Gastroesophageal sphincter (tissue), 4 donors: Measurements from ENCODE around the gene ABHD6. TPM values are rescaled to one million over a fixed set of nuclear protein-coding genes. Genes with fewer than 3 reads are reported as not detected.

Experiments
- ATAC-seq: fragments of 150-250 bp; one replicate; pipeline ENCODE4 v1.9.1; 2016; ENCODE audit warnings: mild to moderate bottlenecking, moderate library complexity
- H3K27ac ChIP-seq, 4 donors: fragments of 200-600 bp; sonication (generic) in 3 of 4; 1 replicate in 3 of 4; 2 replicates in 1 of 4; pipeline ENCODE4 v1.5.1; 2016 to 2019
- H3K27me3 ChIP-seq: fragments of 200-600 bp; sonication (generic); one replicate; pipeline ENCODE4 v1.5.1; 2019
- H3K36me3 ChIP-seq, 2 donors: fragments of 200-600 bp; sonication (generic); one replicate each; pipeline ENCODE4 v1.5.1; 2019; ENCODE audit warnings: control low read depth in 1 of 2
- H3K4me1 ChIP-seq, 3 donors: fragments of 200-600 bp; sonication (generic); 1 replicate in 2 of 3; 2 replicates in 1 of 3; pipeline ENCODE4 v1.5.1; 2016 to 2019; ENCODE audit warnings: control low read depth in 2 of 3
- H3K4me3 ChIP-seq, 2 donors: fragments of 200-600 bp; sonication (generic); one replicate each; pipeline ENCODE4 v1.5.1; 2019; ENCODE audit warnings: mild to moderate bottlenecking in 1 of 2, moderate library complexity in 1 of 2
- H3K9me3 ChIP-seq, 3 donors: fragments of 200-600 bp; sonication (generic); one replicate each; pipeline ENCODE4 v1.5.1; 2017 to 2019; ENCODE audit warnings: control low read depth in 2 of 3
- CTCF ChIP-seq, 4 experiments: fragments of 200-600 bp in 2 of 4; fragments of 450-650 bp in 2 of 4; sonication (generic) in 1 of 4; IDR thresholded peaks; one replicate each; pipeline ENCODE4 v1.5.1; 2017 to 2019; ENCODE audit warnings: antibody characterized with exemption in 4 of 4, mild to moderate bottlenecking in 2 of 4, moderate library complexity in 2 of 4
- EP300 ChIP-seq: sonication (generic); formaldehyde crosslinking; IDR thresholded peaks from one replicate; pipeline ENCODE4 v1.6.1; 2017; ENCODE audit warnings: antibody characterized with exemption, mild to moderate bottlenecking
- POLR2A ChIP-seq, 2 donors: fragments of 450-650 bp; IDR thresholded peaks; one replicate each; pipeline ENCODE4 v1.6.1; 2017; ENCODE audit warnings: antibody characterized with exemption in 2 of 2, mild to moderate bottlenecking in 2 of 2, moderate library complexity in 1 of 2
- POLR2AphosphoS5 ChIP-seq: sonication (generic); formaldehyde crosslinking; IDR thresholded peaks from one replicate; pipeline ENCODE4 v1.6.1; 2017; ENCODE audit warnings: antibody characterized with exemption
- WGBS, 2 donors: methylation state at CpG; one replicate each; pipeline ENCODE4 v1.1.5; 2018; ENCODE audit warnings: low coverage in 1 of 2; 5-methylcytosine and 5-hydroxymethylcytosine counted together
- total RNA-seq, 4 donors: library from RNA; depleted of rRNA; stranded (reverse); fragments of >200 nt; gene quantifications; one replicate each; pipeline ENCODE4 v1.1.0, GENCODE V29; 2016

Gene ABHD6
- total RNA-seq, 4 donors from 2014 or later = 6.5 to 27.1 (median 17.6) TPM

GRCh38 chr3:58293516-58293915 lies 55.9 kb downstream of the ABHD6 start:
- TF ChIP-seq POLR2AphosphoS5 (no peak), CTCF (IDR thresholded peaks at IDR 0.05) (no peak), POLR2A (IDR thresholded peaks at IDR 0.05) (no peak), EP300 (no peak)
- Histone ChIP-seq H3K9me3 (no peaks in the 10 kb centered on the region), H3K27me3 (no peaks in the 10 kb centered on the region), H3K36me3 (peaks cover 0 to 15% of the 10 kb centered on the region in 2 donors), H3K4me3 (no peak overlapping the region), H3K4me1 (no peaks in the 10 kb centered on the region), H3K27ac (no peak overlapping the region)
- no peak for ATAC-seq
- WGBS, 2 donors = 89 to 100% methylated on average over 1 to 7 of the region's 9 CpGs

- H3K4me1 ChIP-seq = peaks cover 0 to 7% (median 0%) of the 10 kb centered on the region in 3 donors
- H3K4me3 ChIP-seq = no peak overlapping the region
- no peak overlapping the region for H3K27ac ChIP-seq
- H3K9me3 ChIP-seq = no peaks in the 10 kb centered on the region
- no peak for ATAC-seq
- WGBS, 2 donors = 80% methylated on average over 1 of the region's 5 CpGs; no CpG with 5 or more reads in 1 of the 2 donors
- peaks cover 16% of the 10 kb centered on the region for H3K27me3 ChIP-seq
- H3K36me3 ChIP-seq = peaks cover 0 to 15% of the 10 kb centered on the region in 2 donors
- TF ChIP-seq POLR2A (IDR thresholded peaks at IDR 0.05) = no peak
These were observed 58.7 kb downstream of the ABHD6 start for GRCh38 chr3:58296269-58296668.

- no peak overlapping the region for H3K27ac ChIP-seq
- ATAC-seq = no peak
- TF ChIP-seq POLR2A (IDR thresholded peaks at IDR 0.05) (no peak), CTCF (IDR thresholded peaks at IDR 0.05) (no peak), EP300 (no peak), POLR2AphosphoS5 (no peak)
These were observed 59.3 kb downstream of the ABHD6 start for GRCh38 chr3:58296843-58297242.

GRCh38 chr3:58298190-58298589 lies 60.6 kb downstream of the ABHD6 start:
- H3K9me3 ChIP-seq = no peaks in the 10 kb centered on the region
- peaks cover 34% of the 10 kb centered on the region for H3K27me3 ChIP-seq
- H3K4me3 ChIP-seq = no peak overlapping the region
- no CpG with 5 or more reads among the region's 3 CpGs for WGBS, 2 donors
- TF ChIP-seq EP300 = no peak
- no peak for TF ChIP-seq POLR2AphosphoS5
- no peak for TF ChIP-seq POLR2A (IDR thresholded peaks at IDR 0.05)
- TF ChIP-seq CTCF (IDR thresholded peaks at IDR 0.05) = no peak
- no peak for ATAC-seq
- no peak overlapping the region for H3K27ac ChIP-seq
- peaks cover 0 to 9% of the 10 kb centered on the region in 2 donors for H3K36me3 ChIP-seq
- H3K4me1 ChIP-seq = peaks cover 0 to 7% (median 0%) of the 10 kb centered on the region in 3 donors

More at GRCh38 chr3:58296843-58297242, 59.3 kb downstream of the ABHD6 start:
- H3K27me3 ChIP-seq = peaks cover 20% of the 10 kb centered on the region
- peaks cover 0 to 15% of the 10 kb centered on the region in 2 donors for H3K36me3 ChIP-seq
- H3K4me3 ChIP-seq = no peak overlapping the region
- peaks cover 0 to 7% (median 0%) of the 10 kb centered on the region in 3 donors for H3K4me1 ChIP-seq
- 37 to 67% methylated on average over 3 to 6 of the region's 6 CpGs for WGBS, 2 donors
- no peaks in the 10 kb centered on the region for H3K9me3 ChIP-seq

GRCh38 chr3:58299075-58299474 lies 61.5 kb downstream of the ABHD6 start:
- Histone ChIP-seq H3K4me1 (peaks cover 0 to 7% (median 0%) of the 10 kb centered on the region in 3 donors), H3K9me3 (no peaks in the 10 kb centered on the region), H3K4me3 (no peak overlapping the region), H3K36me3 (peaks cover 0 to 2% of the 10 kb centered on the region in 2 donors), H3K27me3 (peaks cover 34% of the 10 kb centered on the region), H3K27ac (no peak overlapping the region)
- TF ChIP-seq POLR2A (IDR thresholded peaks at IDR 0.05) = no peak
- no peak for TF ChIP-seq POLR2AphosphoS5
- TF ChIP-seq CTCF (IDR thresholded peaks at IDR 0.05) = no peak
- TF ChIP-seq EP300 = no peak
- ATAC-seq = no peak
- 58 to 66% methylated on average over 2 of the region's 2 CpGs for WGBS, 2 donors
